GM18868 (cell line): ENCODE data around the gene PAQR6.
"Not testable (repeated sequence)": the region's sequence is repeated elsewhere in the genome, so short reads cannot be mapped to it uniquely, and the experiment has no call there.

Experiments used
- ATAC-seq: cut with Tn5 transposase; IDR thresholded peaks from one replicate; pipeline ENCODE4 v1.9.1; 2021; ENCODE audit warnings: mild to moderate bottlenecking, moderate library complexity; ENCODE audit not compliant: unreplicated experiment

PAQR6 gene

DNA sequence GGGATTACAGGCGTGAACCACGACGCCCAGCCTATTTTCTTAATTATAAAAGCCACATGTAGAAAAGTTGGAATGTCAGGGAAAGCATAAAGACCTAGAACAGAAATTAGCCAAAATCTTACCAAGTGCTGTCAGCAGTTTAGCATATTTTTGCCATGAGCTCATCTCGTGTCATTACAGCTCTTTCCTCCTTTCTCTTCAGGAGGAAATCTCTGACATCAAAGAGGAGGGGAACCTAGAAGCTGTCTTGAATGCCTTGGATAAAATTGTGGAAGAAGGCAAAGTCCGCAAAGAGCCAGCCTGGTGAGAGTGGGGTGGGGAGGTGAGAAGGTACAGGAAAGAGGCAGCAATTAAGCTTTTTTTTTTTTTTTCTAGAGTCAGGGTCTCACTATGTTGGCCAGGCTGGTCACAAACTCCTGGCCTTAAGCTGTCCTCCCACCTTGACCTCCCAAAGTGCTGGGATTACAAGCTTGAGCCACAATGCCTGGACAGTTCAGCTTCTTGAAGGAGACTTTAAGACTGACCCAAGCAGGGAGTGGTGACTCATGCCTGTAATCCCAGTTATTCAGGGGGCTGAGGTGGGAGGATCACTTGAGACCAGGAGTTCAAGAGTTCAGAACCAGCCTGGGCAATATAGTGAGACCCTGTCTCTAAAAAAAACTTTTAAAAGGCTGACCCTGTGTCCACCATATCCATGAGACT is 14.3 kb downstream of the PAQR6 start:
- ATAC-seq = no peak

DNA sequence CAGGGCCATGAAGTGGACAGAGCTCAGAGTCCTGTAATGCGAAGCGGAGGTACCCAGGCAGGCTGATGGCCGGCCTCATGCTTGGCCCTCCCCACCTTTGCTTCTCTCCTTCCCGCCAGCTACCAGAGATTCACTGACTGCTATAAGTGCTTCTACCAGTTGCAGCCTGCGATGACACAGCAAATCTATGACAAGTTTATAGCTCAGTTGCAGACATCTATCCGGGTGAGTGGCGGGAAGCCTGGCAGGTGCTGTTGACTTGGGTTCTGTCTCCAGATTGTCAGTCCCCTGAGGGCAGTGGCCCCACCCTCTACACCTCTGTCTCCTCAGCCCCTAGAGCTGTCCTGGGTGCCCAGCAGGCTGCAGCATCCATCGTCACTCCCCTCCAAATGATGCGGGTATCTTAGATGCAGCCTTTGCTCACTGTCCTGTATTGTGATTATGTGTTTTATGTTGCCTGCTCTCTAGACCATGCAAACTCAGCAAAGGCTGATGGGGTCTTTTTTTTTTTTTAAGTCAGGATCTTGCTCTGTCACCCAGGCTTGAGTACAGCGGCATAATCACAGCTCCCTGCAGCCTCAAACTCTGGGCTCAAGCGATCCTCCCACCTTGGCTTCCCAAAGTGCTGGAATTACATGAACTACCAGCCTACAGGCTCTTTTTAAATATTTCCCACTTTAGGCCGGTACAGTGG is 15.5 kb downstream of the PAQR6 start:
- no peak for ATAC-seq

DNA sequence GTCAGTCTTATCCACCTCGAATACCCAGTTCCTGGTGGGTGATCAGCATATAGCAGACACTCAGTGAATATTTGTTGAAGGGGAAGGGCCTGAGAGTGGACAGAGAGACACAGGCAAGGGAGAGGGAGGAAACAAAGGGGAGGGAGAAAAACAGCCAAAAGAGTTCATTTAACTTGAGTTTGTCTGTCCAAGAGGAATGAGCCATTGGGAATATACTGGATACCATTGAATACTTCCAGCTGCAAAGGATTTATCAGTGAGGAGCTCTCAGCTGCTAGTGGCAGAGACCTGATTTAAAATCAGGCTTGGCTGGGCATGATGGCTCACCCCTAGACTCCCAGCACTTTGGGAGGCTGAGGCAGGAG is 17.4 kb downstream of the PAQR6 start:
- ATAC-seq = no peak

DNA sequence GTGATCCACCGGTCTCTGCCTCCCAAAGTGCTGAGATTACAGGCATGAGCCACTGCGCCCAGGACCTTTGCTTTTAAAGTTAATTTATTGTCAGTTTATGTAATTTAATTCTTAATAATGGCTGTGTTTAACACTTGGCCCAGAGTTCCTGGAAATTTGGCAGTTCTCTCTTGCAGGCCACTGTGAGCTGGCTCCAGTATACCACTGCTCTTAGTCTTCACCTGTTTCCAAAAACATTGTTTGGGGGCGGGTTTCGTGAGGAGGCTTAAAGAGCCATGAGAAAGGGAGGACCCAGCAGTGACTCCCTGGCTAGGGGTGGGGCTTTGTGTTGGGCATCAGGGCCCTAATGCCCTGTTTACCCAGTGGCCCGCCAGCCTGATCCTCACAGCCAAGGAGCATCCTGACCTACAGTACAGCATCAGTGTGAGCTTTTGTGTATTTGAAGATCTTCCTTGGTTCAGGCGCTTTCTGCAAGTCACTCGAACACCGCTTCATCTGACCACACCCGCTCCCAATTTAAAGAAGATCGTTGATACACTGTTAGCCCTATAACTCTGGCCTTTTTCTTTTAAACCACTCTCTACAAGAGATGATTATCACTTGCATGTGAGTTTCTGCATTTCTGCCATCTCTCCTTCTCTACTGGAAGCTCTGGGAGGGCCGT is 17.9 kb downstream of the PAQR6 start:
- no peak for ATAC-seq

DNA sequence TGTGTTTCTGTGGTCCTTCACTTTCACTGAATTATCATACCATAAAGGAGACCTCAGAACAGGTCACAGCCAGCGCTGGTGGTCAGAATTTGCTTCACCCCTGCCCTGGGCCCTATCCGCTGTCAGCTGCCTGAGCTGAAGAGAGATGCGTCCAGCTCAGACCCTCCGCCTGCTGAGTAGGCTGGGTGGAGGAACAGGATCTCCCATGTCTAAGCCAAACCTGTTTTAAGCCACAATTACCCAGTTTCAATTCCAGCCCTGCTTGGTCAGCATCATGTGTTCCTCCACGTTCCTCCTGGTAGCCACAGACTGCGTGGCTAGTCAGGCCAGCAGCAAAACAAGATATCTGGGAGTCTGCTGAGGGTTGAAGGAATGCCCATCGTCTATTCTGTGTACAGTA is 19.4 kb downstream of the PAQR6 start:
- no peak for ATAC-seq

DNA sequence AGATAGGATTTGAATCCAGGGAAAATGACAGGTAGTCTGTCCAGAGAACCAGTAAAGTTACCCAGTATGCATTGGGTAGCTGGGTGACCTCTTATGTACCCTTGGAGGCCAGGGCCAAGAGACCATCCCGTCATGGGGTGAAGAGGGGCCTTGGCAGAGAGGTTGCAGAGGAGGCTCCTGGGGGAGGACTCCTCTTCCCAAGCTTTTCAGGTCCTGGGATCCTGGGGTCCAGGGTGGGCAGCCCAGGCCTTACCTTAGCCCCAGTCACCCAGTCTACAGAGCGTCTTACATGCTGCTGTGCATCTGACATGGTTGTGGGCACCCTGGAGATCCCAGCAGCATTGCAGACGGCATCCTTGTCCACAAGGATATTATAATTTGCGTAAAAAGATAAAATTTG is 21.1 kb downstream of the PAQR6 start:
- peak; percentile 7 for ATAC-seq

DNA sequence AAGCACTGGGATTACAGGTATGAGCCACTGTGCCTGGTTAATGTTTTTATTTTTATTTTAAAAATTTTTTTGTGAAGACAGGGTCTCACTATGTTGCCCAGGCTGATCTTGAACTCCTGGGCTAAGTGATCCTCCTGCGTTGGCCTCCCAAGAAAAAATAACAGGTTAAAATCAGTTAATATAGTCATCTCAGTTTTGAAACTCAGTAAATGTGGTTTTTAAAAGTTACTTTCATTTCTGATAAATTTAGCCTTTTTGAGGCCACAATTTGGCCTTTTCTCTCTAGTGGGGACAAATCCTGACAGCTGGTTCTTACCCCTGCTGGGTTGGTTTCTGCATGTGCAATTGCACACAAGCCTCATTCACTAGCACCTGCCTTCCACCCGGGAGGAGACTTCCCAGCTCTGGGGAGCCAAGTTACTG is 21.7 kb downstream of the PAQR6 start:
- peak; percentile 65 for ATAC-seq

DNA sequence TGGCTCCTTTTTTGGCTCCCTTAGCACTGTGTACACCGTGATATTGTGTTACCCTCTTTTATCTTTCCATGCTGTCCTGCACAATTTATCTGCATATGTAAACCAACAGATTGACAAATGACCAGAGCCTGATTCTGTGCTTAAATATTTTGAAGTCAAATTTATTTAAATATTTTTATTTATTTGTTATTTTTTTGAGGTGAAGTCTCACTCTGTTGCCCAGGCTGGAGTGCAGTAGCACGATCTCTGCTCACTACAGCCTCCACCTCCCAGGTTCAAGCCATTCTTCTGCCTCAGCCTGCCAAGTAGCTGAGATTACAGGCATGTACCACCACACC is 22.2 kb downstream of the PAQR6 start:
- ATAC-seq = no peak

DNA sequence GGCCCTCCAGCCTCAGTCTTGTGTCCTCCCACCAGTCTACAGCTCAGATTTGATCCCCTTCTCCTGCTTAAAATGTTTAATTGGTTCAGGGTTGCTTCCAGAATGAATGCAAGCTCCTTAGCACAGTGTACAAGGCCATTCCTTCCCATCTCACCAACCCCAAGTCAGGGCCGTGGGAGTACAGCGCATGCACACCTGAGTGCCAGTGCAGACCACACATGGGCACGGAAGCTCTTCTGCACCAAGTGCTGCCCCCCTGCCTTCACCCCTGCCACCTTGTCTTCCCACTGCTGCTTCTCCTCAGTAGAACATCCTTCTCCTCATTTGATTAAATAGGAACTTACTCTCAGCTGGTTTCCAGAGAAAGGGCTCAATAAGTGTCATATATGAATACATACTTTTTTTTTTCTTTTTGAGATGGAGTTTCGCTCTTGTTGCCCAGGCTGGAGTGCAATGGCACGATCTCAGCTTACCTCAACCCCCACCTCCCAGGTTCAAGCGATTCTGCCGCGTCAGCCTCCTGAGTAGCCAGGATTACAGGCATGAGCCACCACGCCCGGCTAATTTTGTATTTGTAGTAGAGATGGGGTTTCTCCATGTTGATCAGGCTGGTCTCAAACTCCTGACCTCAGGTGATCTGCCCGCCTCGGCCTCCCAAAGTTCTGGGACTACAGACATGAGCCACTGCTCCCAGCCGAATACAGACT is 25.7 kb downstream of the PAQR6 start:
- ATAC-seq = no peak

DNA sequence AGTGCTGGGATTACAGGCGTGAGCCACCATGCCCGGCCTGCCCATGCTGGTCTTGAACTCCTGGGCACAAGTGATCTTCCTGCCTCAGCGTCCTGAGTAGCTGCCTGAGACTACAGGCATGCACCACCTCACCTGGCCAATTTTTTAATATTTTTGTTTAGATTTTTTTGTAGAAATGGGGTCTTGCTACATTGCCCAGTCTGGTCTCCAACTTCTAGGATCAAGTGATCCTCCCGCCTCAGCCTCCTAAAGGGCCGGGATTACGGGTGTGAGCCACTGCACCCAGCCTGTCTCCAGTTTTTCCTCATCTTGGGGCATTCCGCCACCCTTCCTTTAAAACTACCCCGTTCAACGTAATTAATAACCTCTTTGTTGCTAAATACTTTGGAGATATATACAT is 27.6 kb downstream of the PAQR6 start:
- ATAC-seq = no peak

DNA sequence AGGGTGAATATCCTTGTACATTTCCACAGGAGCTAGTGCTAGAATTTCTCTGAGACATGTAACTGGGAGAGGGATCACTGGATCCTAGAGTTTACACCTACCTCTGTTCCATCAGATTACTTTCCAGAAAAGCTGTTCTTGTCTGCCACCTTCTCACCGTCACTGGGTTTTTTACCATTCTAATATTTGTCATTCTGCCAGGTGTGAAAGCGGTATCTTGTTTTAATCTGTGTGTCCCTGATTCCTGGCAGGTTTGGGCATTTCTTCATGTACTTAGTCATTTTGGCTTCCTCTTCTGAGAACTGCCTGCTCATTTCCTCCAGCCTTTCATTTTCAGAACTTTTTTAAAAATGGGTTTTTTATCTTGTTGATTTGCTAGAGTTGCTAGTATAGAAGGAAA is 30.0 kb downstream of the PAQR6 start:
- ATAC-seq = no peak

DNA sequence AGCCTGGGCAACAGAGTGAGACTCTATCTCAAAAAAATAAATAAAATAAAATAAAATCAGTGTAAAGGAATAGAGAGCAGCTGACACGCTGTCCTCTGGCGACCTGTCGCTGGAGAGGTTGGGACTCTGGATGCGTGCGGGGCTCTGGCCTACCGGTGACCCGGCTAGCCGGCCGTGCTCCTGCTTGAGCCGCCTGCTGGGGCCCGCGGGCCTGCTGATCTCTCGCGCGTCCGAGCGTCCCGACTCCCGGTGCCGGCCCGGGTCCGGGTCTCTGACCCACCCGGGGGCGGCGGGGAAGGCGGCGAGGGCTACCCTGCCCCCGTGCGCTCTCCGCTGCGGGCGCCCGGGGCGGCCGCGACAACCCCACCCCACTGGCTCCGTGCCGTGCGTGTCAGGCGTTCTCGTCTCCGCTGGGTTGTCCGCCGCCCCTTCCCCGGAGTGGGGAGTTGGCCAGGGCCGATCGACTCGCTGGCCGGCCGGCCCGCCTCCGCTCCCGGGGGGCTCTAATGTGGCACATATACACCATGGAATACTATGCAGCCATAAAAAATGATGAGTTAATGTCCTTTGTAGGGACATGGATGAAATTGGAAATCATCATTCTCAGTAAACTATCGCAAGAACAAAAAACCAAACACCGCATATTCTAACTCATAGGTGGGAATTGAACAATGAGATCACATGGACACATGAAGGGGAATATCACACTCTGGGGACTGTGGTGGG is 31.3 kb downstream of the PAQR6 start:
- ATAC-seq = not testable (repeated sequence)

DNA sequence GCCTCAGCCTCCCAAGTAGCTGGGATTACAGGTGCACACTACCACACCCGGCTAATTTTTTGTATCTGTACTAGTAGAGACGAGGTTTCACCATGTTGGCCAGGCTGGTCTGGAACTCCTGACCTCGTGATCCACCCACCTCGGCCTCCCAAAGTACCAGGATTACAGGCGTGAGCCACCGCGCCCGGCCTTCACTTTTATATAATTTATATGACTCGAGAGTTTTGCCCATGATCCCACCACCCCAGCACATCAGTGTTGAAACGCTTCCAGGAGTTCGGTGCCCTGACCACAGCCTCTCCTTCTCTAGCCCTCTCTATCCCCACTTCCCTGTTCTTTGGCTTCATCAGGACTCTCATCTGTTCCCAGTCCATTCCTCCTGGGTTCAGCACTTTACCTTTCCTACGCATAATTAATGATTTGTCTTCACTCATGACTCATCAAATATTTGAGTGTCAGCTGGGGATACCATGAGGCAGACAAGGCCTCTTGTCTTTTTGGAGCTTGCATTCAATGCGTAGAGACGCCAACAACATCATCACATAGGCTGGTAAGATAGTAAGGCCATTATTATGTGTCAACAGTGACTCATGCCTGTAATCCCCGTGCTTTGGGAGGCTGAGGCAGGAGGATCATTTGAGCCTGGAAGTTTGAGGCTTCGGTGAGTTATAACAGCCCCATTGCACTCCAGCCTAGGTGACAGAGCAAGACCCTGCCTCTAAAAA is 33.7 kb downstream of the PAQR6 start:
- ATAC-seq = no peak

DNA sequence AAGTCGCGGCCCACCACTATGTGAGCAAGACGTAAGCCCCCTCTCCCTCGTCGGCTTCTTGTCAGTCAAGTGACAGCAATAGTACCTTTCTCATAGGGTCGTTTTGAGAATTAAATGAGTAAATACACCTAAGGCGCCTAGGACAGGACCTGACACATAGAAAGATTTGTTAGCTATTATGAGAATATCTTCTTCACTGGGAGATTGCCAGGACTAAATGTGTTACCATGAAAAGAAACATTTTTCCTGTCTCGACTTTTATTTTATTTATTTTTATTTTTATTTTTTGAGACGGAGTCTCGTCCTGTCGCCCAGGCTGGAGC is 34.3 kb downstream of the PAQR6 start:
- no peak for ATAC-seq

DNA sequence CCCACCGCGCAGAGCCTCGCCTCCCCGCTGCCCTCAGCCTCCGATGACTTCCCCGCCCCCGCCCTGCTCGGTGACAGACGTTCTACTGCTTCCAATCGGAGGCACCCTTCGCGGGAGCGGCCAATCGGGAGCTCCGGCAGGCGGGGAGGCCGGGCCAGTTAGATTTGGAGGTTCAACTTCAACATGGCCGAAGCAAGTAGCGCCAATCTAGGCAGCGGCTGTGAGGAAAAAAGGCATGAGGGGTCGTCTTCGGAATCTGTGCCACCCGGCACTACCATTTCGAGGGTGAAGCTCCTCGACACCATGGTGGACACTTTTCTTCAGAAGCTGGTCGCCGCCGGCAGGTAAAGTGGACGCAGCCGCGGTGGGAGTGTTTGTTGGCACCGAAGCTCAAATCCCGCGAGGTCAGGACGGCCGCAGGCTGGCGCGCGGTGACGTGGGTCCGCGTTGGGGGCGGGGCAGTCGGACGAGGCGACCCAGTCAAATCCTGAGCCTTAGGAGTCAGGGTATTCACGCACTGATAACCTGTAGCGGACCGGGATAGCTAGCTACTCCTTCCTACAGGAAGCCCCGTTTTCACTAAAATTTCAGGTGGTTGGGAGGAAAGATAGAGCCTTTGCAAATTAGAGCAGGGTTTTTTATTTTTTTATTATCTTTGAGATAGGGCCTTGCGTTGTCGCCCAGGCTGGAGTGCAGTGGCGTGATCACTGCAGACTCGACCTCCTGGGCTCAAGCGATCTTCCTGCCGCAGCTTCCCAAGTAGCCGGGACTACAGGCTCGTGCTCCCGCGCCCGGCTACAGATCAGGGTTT is 34.8 kb downstream of the PAQR6 start, which contains the start of gene PMF1:
PMF1 (plus strand) TSS at position 175 of the 811 bp plus-strand sequence; CDS start at position 184, 9 bp downstream.
- peak; percentile 92 for ATAC-seq

DNA sequence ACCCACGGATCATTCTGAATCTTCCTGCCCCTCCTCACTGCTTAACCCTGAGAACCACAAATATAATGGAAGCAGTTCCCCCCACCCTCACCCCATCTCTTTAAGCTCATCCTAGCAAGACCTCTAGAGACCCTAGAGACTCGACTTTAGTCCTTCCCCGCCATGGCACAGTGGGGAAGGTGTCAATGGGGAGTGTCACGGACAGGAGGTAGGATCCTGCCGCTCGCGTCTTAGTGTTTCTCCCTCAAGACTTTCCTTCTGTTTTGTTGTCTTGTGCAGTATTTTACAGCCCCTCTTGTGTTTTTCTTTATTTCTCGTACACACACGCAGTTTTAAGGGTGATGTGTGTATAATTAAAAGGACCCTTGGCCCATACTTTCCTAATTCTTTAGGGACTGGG is 35.7 kb downstream of the PAQR6 start:
- ATAC-seq = no peak

DNA sequence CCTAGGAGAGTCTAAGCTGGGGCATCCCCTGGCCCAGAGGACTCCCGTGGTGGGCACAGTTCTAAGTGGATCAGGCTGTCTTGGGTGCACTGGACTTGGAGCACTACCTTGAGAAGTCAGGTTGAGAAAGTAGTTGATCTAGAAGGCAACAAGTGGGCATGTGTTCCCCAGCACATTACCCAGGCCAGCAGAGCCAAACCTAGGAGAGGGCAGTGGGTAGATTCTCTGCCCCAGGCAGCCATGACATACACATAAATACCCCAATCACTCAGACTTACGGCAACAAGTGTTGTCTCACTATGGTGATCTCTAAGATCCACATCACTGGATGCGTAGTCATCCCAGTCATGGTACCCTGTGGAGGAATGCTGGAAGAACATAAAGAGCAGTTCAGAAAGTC is 36.6 kb downstream of the PAQR6 start:
- ATAC-seq = no peak

DNA sequence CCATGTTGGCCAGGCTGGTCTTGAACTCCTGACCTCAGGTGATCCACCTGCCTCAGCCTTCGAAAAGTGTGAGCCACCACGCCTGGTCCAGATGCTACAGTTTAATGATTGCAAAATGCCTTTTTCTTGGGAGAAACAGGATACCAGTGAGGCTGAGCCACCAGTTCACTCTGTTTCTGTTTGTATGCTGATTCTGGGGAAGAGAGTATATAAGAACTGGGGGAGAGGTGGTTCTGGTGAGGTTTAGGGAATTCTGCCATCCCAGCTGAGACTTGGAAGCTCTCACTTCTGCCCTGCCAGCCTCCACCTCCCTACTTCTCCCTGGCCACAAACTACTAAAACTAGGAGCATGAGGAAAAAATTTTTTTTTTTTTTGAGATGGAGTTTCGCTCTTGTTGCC is 43.2 kb downstream of the PAQR6 start:
- ATAC-seq = no peak

DNA sequence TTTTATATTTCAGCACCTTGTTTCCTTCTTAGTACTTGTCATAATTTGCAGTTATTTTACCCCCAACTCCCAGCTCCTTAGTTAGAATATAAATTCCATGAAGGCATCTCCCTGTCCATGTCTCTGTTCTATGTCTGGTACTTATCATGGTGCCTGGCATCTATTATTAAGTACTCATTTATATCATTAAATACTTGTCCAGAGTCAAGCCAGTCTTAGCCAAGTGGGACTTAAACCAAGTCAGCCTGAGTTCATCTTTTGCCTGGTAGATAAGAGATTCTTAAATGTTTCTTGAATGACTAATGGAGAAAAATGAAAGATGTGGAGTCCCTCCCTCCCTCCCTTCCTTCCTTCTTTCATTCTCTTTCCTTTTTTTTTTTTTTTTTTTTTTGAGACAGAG is 44.5 kb downstream of the PAQR6 start:
- no peak for ATAC-seq

DNA sequence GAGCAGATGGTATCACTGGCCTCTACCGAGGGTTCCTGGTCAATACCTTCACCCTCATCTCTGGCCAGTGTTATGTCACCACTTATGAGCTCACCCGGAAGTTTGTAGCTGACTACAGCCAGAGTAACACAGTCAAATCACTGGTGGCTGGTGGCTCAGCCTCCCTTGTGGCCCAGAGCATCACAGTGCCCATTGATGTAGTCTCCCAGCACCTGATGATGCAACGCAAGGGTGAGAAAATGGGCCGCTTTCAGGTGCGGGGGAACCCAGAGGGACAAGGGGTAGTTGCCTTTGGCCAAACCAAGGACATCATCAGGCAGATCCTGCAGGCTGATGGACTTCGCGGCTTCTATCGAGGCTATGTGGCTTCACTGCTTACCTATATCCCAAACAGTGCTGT is 47.8 kb downstream of the PAQR6 start:
- ATAC-seq = no peak
